Uterus (tissue), 2 donors: Measurements from ENCODE around the gene NSD2.

Source experiments
- POLR2A ChIP-seq, 2 donors: fragments of 450-650 bp; IDR thresholded peaks; one replicate each; pipeline ENCODE4 v1.6.1; 2016; ENCODE audit warnings: antibody characterized with exemption in 2 of 2, mild to moderate bottlenecking in 1 of 2, moderate library complexity in 1 of 2
- TF ChIP-seq, protein P1 (sequence below), 4 experiments: fragments of 200-600 bp in 2 of 4; fragments of 450-650 bp in 2 of 4; sonication (generic) in 2 of 4; IDR thresholded peaks; one replicate each; pipeline ENCODE4 v1.5.1; 2016 to 2019; ENCODE audit warnings: antibody characterized with exemption in 4 of 4, mild to moderate bottlenecking in 2 of 4, moderate library complexity in 1 of 4

DNA sequence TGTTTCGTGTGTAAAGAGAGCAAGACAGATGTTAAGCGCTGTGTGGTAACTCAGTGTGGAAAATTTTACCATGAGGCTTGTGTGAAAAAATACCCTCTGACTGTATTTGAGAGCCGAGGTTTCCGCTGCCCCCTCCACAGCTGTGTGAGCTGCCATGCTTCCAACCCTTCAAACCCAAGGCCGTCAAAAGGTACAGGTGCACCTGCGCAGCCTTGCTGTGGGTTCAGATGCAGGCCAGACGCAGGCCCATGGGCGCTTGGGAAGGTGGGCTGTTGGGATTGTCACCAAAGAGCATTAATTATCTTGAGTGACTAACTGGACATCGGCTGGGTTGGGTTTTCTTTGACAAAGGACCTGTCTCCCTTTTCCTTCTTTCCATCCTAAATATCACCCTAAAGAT, 82.1 kb downstream of the NSD2 start:
- TF ChIP-seq, protein P1, sequence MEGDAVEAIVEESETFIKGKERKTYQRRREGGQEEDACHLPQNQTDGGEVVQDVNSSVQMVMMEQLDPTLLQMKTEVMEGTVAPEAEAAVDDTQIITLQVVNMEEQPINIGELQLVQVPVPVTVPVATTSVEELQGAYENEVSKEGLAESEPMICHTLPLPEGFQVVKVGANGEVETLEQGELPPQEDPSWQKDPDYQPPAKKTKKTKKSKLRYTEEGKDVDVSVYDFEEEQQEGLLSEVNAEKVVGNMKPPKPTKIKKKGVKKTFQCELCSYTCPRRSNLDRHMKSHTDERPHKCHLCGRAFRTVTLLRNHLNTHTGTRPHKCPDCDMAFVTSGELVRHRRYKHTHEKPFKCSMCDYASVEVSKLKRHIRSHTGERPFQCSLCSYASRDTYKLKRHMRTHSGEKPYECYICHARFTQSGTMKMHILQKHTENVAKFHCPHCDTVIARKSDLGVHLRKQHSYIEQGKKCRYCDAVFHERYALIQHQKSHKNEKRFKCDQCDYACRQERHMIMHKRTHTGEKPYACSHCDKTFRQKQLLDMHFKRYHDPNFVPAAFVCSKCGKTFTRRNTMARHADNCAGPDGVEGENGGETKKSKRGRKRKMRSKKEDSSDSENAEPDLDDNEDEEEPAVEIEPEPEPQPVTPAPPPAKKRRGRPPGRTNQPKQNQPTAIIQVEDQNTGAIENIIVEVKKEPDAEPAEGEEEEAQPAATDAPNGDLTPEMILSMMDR (IDR thresholded peaks at IDR 0.05): no peak
- TF ChIP-seq POLR2A (IDR thresholded peaks at IDR 0.05): no peak
